GM19324 (cell line): ENCODE results near the gene MKRN1.
"Not testable (repeated sequence)": the region's sequence is repeated elsewhere in the genome, so short reads cannot be mapped to it uniquely, and the experiment has no call there.

ENCODE experiments used
- ATAC-seq: cut with Tn5 transposase; IDR thresholded peaks from one replicate; pipeline ENCODE4 v1.9.1; 2021; ENCODE audit warnings: mild to moderate bottlenecking, moderate library complexity; ENCODE audit not compliant: unreplicated experiment, low FRiP score

MKRN1 gene

GRCh38 chr7:140485500-140486265 is 6.4 kb upstream of the MKRN1 start:
- no peak for ATAC-seq

- no peak for ATAC-seq
Measured at GRCh38 chr7:140484951-140485499, 5.7 kb upstream of the MKRN1 start.

GRCh38 chr7:140484479-140484878 is 5.2 kb upstream of the MKRN1 start:
- no peak for ATAC-seq

GRCh38 chr7:140479739-140480084 is 407 bp upstream of the MKRN1 start:
- ATAC-seq: no peak

GRCh38 chr7:140478246-140479061 is 851 bp downstream of the MKRN1 start:
- ATAC-seq: peak; percentile 14

- no peak for ATAC-seq
Measured at GRCh38 chr7:140476698-140477261, 2.5 kb downstream of the MKRN1 start.

- no peak for ATAC-seq
Measured at GRCh38 chr7:140475747-140476333, 3.5 kb downstream of the MKRN1 start.

GRCh38 chr7:140463111-140463510 is 16.2 kb downstream of the MKRN1 start:
- ATAC-seq: no peak

GRCh38 chr7:140458916-140459315 is 20.4 kb downstream of the MKRN1 start:
- no peak for ATAC-seq

GRCh38 chr7:140458201-140458600 is 21.1 kb downstream of the MKRN1 start:
- ATAC-seq: no peak

GRCh38 chr7:140456551-140457051 is 22.7 kb downstream of the MKRN1 start:
- ATAC-seq: no peak

- no peak for ATAC-seq
Measured at GRCh38 chr7:140455743-140456142, 23.6 kb downstream of the MKRN1 start.

- no peak for ATAC-seq
Measured at GRCh38 chr7:140454657-140455015, 24.7 kb downstream of the MKRN1 start.

- not testable (repeated sequence) for ATAC-seq
Measured at GRCh38 chr7:140453785-140454656, 25.3 kb downstream of the MKRN1 start.

- no peak for ATAC-seq
Measured at GRCh38 chr7:140453273-140453672, 26.0 kb downstream of the MKRN1 start.

GRCh38 chr7:140451716-140452115 is 27.6 kb downstream of the MKRN1 start:
- ATAC-seq: no peak

- ATAC-seq: no peak
Measured at GRCh38 chr7:140448781-140449480, 30.4 kb downstream of the MKRN1 start.

GRCh38 chr7:140447841-140448240 is 31.5 kb downstream of the MKRN1 start:
- ATAC-seq: no peak

- no peak for ATAC-seq
Measured at GRCh38 chr7:140446467-140446866, 32.8 kb downstream of the MKRN1 start.
